WTC11 (cell line): Measurements from ENCODE around the gene ROS1. TPM values are rescaled to one million over a fixed set of nuclear protein-coding genes. Genes with fewer than 3 reads are reported as not detected.

Experiments
- ATAC-seq: fragments of 200-7000 bp; cut with Tn5 transposase; 2 replicates; pipeline ENCODE4 v1.10.0; 2021; ENCODE audit warnings: mild to moderate bottlenecking, moderate library complexity
- CTCF ChIA-PET: fragments of 300-600 bp; sonication (Branson Sonifier 250); formaldehyde crosslinking; loops from one replicate; lab custom pipeline; 2021; ENCODE audit warnings: antibody characterized with exemption; lab: Charles Lee
- POLR2A ChIA-PET: fragments of 350-600 bp; sonication (Branson Sonifier 250); formaldehyde crosslinking; loops from one replicate; lab custom pipeline; 2021; ENCODE audit warnings: antibody characterized with exemption; lab: Charles Lee
- DNase-seq: peaks from one replicate; pipeline ENCODE4 v3.0.0; 2021; ENCODE audit warnings: low spot score
- H3K27ac Mint-ChIP-seq: 2 replicates; pipeline ENCODE4 v1.8.0; 2021; ENCODE audit warnings: mixed read lengths
- H3K27me3 Mint-ChIP-seq: 2 replicates; pipeline ENCODE4 v1.8.0; 2021; ENCODE audit warnings: low read depth, mild to moderate bottlenecking, moderate library complexity, mixed read lengths
- H3K36me3 Mint-ChIP-seq: 2 replicates; pipeline ENCODE4 v1.8.0; 2021; ENCODE audit warnings: mixed read lengths
- H3K4me1 Mint-ChIP-seq: 2 replicates; pipeline ENCODE4 v1.8.0; 2022; ENCODE audit warnings: mixed read lengths
- H3K4me3 Mint-ChIP-seq: 2 replicates; pipeline ENCODE4 v1.8.0; 2021; ENCODE audit warnings: mild to moderate bottlenecking, moderate library complexity, mixed read lengths
- H3K9me3 Mint-ChIP-seq: 2 replicates; pipeline ENCODE4 v1.8.0; 2021; ENCODE audit warnings: mixed read lengths
- CTCF ChIP-seq: fragments of 200-600 bp; IDR thresholded peaks from 2 replicates; pipeline ENCODE4 v1.8.0; 2022; ENCODE audit warnings: antibody characterized with exemption
- E2F4 ChIP-seq: sonication (generic); formaldehyde crosslinking; IDR thresholded peaks from 2 replicates; pipeline ENCODE4 v1.8.1; 2022; ENCODE audit warnings: low read depth, mild to moderate bottlenecking, moderate library complexity, missing genetic modification reagents, borderline replicate concordance
- FOXP4 ChIP-seq: sonication (generic); formaldehyde crosslinking; IDR thresholded peaks from 2 replicates; pipeline ENCODE4 v1.8.0; 2022; ENCODE audit warnings: mild to moderate bottlenecking, missing genetic modification reagents
- GABPB1 ChIP-seq: sonication (generic); formaldehyde crosslinking; IDR thresholded peaks from 2 replicates; pipeline ENCODE4 v1.8.1; 2023; ENCODE audit warnings: mild to moderate bottlenecking, missing genetic modification reagents
- GTF2I ChIP-seq: fragments of 250-450 bp; sonication (Bioruptor Pico); conservative IDR thresholded peaks from 2 replicates; pipeline ENCODE4 v1.4.0; 2021; ENCODE audit warnings: mild to moderate bottlenecking
- IRF1 ChIP-seq: sonication (generic); formaldehyde crosslinking; IDR thresholded peaks from 2 replicates; pipeline ENCODE4 v1.8.0; 2023; ENCODE audit warnings: missing genetic modification reagents
- JAZF1 ChIP-seq: fragments of 250-450 bp; sonication (Bioruptor Pico); IDR thresholded peaks from 2 replicates; pipeline ENCODE4 v1.9.0; 2021; ENCODE audit warnings: moderate library complexity, mild to moderate bottlenecking, inconsistent platforms
- KAT7 ChIP-seq: sonication (generic); formaldehyde crosslinking; IDR thresholded peaks from 2 replicates; pipeline ENCODE4 v1.8.1; 2023; ENCODE audit warnings: missing genetic modification reagents, mild to moderate bottlenecking, borderline replicate concordance
- MXD4 ChIP-seq: fragments of 250-450 bp; sonication (Bioruptor Pico); IDR thresholded peaks from 2 replicates; pipeline ENCODE4 v1.8.0; 2021; ENCODE audit warnings: mild to moderate bottlenecking, moderate library complexity, borderline replicate concordance
- NR2C2 ChIP-seq: sonication (generic); formaldehyde crosslinking; IDR thresholded peaks from 2 replicates; pipeline ENCODE4 v1.8.0; 2022; ENCODE audit warnings: mild to moderate bottlenecking, missing genetic modification reagents
- PRDM15 ChIP-seq: sonication (generic); formaldehyde crosslinking; IDR thresholded peaks from 2 replicates; pipeline ENCODE4 v1.8.0; 2022; ENCODE audit warnings: missing genetic modification reagents
- PREB ChIP-seq: sonication (generic); formaldehyde crosslinking; IDR thresholded peaks from 2 replicates; pipeline ENCODE4 v1.8.1; 2022; ENCODE audit warnings: mild to moderate bottlenecking, missing genetic modification reagents, moderate library complexity, borderline replicate concordance
- PRRX2 ChIP-seq: fragments of 250-450 bp; sonication (Bioruptor Pico); IDR thresholded peaks from 2 replicates; pipeline ENCODE4 v1.8.0; 2021; ENCODE audit warnings: mild to moderate bottlenecking
- SMAD3 ChIP-seq: sonication (generic); formaldehyde crosslinking; IDR thresholded peaks from 2 replicates; pipeline ENCODE4 v1.8.0; 2022; ENCODE audit warnings: missing genetic modification reagents, mild to moderate bottlenecking, borderline replicate concordance
- SMAD4 ChIP-seq: sonication (generic); formaldehyde crosslinking; IDR thresholded peaks from 2 replicates; pipeline ENCODE4 v1.8.0; 2022; ENCODE audit warnings: mild to moderate bottlenecking, missing genetic modification reagents
- ZBTB43 ChIP-seq: sonication (generic); formaldehyde crosslinking; IDR thresholded peaks from 2 replicates; pipeline ENCODE4 v1.8.1; 2023; ENCODE audit warnings: mild to moderate bottlenecking, missing genetic modification reagents
- ZNF219 ChIP-seq: sonication (generic); formaldehyde crosslinking; IDR thresholded peaks from 2 replicates; pipeline ENCODE4 v1.8.0; 2023; ENCODE audit warnings: missing genetic modification reagents, mild to moderate bottlenecking, borderline replicate concordance
- ZNF532 ChIP-seq: fragments of 250-450 bp; sonication (Bioruptor Pico); IDR thresholded peaks from 2 replicates; pipeline ENCODE4 v1.9.0; 2021; ENCODE audit warnings: mild to moderate bottlenecking, borderline replicate concordance
- total RNA-seq: library from RNA; stranded (reverse); gene quantifications from 3 replicates; pipeline ENCODE4 v1.2.3, GENCODE V29; 2021

ROS1 gene
- total RNA-seq, 1 experiment from 2014 or later = 0.02 TPM

GRCh38 chr6:117395164-117395563 lies 30.6 kb downstream of the ROS1 start (continued):
- TF ChIP-seq ZNF532 (CRISPR knock-in tag) = no peak
- no peak for TF ChIP-seq SMAD3 (CRISPR knock-in tag)
- TF ChIP-seq CTCF = no peak

GRCh38 chr6:117393045-117393444 lies 32.7 kb downstream of the ROS1 start:
- no peaks in the 10 kb centered on the region for H3K9me3 Mint-ChIP-seq
- no peaks in the 10 kb centered on the region for H3K27me3 Mint-ChIP-seq
- no peak overlapping the region for H3K4me3 Mint-ChIP-seq
- ATAC-seq (no peak), DNase-seq (no peak)
- ChIA-PET POLR2A (interaction anchor here (1.4 kb wide), 1 partner anchor 22 kb away, joined by 3 read pairs; no protein-coding TSS in a partner anchor), CTCF (no interaction called here)
- H3K27ac Mint-ChIP-seq = no peak overlapping the region
- no peaks in the 10 kb centered on the region for H3K36me3 Mint-ChIP-seq
- H3K4me1 Mint-ChIP-seq = no peaks in the 10 kb centered on the region
- TF ChIP-seq ZNF219 (CRISPR knock-in tag) (no peak), GTF2I (CRISPR knock-in tag) (no peak), NR2C2 (CRISPR knock-in tag) (no peak), IRF1 (CRISPR knock-in tag) (no peak), SMAD4 (no peak), E2F4 (no peak), FOXP4 (CRISPR knock-in tag) (no peak), MXD4 (CRISPR knock-in tag) (no peak), GABPB1 (CRISPR knock-in tag) (no peak), KAT7 (CRISPR knock-in tag) (no peak), PRRX2 (CRISPR knock-in tag) (no peak), PREB (CRISPR knock-in tag) (no peak), JAZF1 (CRISPR knock-in tag) (no peak), PRDM15 (CRISPR knock-in tag) (no peak), ZBTB43 (CRISPR knock-in tag) (no peak)
